GM21576 (cell line): ENCODE measurements around the gene CLNK.
A peak's percentile ranks its signal among the peaks of the same experiment; 100 is the strongest.

ENCODE experiments used
- ATAC-seq: cut with Tn5 transposase; IDR thresholded peaks from one replicate; pipeline ENCODE4 v1.9.1; 2021; ENCODE audit warnings: mild to moderate bottlenecking, moderate library complexity; ENCODE audit not compliant: unreplicated experiment

The CLNK gene

GRCh38 chr4:10701702-10702460 lies 17.3 kb upstream of the CLNK start:
- ATAC-seq, result no peak

- ATAC-seq, result no peak
Measured at GRCh38 chr4:10701161-10701560, 16.6 kb upstream of the CLNK start.

- no peak for ATAC-seq
Measured at GRCh38 chr4:10698172-10698571, 13.6 kb upstream of the CLNK start.

GRCh38 chr4:10697086-10697485 lies 12.5 kb upstream of the CLNK start:
- no peak for ATAC-seq

- ATAC-seq, result no peak
Measured at GRCh38 chr4:10696253-10696652, 11.7 kb upstream of the CLNK start.

- no peak for ATAC-seq
Measured at GRCh38 chr4:10694828-10695209, 10.3 kb upstream of the CLNK start.

- ATAC-seq, result no peak
Measured at GRCh38 chr4:10694151-10694827, 9.7 kb upstream of the CLNK start.

GRCh38 chr4:10691651-10692050 lies 7.1 kb upstream of the CLNK start:
- no peak for ATAC-seq

- no peak for ATAC-seq
Measured at GRCh38 chr4:10690185-10690907, 5.8 kb upstream of the CLNK start.

- no peak for ATAC-seq
Measured at GRCh38 chr4:10688846-10689245, 4.3 kb upstream of the CLNK start.

GRCh38 chr4:10688022-10688421 lies 3.5 kb upstream of the CLNK start:
- peak; percentile 51 for ATAC-seq

GRCh38 chr4:10687526-10687925 lies 3.0 kb upstream of the CLNK start:
- no peak for ATAC-seq

GRCh38 chr4:10682397-10682796 lies 2.2 kb downstream of the CLNK start:
- ATAC-seq, result no peak

GRCh38 chr4:10677796-10678497 lies 6.6 kb downstream of the CLNK start:
- ATAC-seq, result peak; percentile 46

GRCh38 chr4:10673817-10674369 lies 10.7 kb downstream of the CLNK start:
- peak; percentile 57 for ATAC-seq

- ATAC-seq, result no peak
Measured at GRCh38 chr4:10672379-10672778, 12.2 kb downstream of the CLNK start.

GRCh38 chr4:10671799-10672198 lies 12.8 kb downstream of the CLNK start:
- no peak for ATAC-seq

GRCh38 chr4:10671366-10671765 lies 13.2 kb downstream of the CLNK start:
- ATAC-seq, result peak; percentile 93

GRCh38 chr4:10670321-10670720 lies 14.2 kb downstream of the CLNK start:
- no peak for ATAC-seq

GRCh38 chr4:10667701-10668326 lies 16.8 kb downstream of the CLNK start:
- ATAC-seq, result no peak

- no peak for ATAC-seq
Measured at GRCh38 chr4:10666616-10667015, 18.0 kb downstream of the CLNK start.
